Measurements from ENCODE around the gene ANO8.

ANO8 gene

DNA sequence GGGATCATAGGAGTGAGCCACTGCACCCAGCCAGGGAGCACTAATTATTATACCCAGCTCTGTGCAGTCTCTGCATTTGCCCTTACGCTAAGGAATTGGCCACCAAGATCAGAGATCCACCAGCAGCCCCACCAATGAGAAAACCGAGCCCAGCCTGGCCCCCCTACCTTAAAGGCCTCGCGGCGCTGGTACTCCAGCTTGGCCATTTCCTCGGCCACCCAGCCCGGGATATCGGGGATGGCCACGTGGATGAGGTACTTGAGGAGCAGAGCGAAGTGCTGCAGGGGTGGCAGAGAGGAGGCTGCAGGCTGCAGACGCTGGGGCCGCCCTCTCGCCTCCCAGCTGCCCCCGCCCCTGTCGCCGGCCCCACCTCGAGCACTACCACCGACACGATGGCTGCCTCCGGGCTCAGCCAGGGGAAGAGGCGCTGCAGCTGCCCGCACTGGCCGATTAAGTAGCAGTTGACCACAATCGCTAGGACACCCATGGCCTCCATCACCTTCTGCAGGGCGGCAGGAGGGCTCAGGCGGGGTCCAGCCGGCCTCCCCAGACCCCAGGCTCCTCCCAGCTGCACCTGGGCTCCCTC is 7.5 kb downstream of the ANO8 start:
- DNase-seq, result no peak

DNA sequence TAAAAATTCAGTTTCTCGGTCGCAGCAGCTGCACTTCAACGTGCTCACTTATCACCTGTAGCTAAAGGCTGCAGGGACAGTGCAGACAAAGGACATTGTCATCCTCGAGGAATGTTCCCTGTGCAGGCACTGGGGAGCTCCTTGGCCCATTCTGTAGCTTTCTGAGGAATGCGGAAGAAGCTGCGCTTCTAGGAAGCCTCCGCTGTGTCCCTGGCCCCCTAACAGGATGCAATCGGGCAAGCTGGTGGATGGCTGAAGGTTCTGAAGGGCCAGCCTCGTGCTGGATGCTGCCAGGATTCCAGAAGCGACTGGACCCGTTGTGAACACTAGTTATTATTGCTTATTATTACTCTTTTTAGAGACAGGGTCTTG is 8.1 kb downstream of the ANO8 start:
- DNase-seq, result no peak

DNA sequence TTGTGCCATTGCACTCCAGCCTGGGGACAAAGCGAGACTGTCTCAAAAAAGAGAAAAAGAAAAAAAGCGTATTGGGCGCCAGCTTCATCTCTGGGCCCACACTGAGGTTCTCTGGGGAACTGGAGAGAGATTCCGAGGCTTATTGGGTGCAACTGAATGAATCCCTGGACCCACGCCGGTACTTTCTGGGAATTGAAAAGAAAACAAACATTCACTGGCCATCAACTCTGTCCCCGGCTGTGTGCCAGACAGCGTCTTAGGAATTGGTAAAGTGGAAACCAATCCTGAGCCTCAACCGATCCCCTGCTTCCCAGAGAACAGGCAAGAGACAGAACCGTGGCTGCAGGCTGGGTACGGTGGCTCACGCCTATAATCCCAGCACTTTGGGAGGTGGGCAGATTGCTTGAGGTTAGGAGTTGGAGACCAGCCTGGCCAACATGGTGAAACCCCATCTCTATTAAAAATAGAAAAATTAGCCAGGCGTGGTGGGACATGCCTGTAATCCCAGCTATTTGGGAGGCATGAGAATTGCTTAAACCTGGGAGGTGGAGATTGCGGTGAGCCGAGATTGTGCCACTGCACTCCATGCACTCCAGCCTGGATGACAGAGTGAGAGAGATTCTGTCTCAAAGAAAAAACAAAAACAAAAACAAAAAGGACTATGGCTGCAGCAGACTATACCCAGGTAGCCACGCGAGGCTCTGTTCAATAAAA is 8.6 kb downstream of the ANO8 start:
- no peak for DNase-seq

DNA sequence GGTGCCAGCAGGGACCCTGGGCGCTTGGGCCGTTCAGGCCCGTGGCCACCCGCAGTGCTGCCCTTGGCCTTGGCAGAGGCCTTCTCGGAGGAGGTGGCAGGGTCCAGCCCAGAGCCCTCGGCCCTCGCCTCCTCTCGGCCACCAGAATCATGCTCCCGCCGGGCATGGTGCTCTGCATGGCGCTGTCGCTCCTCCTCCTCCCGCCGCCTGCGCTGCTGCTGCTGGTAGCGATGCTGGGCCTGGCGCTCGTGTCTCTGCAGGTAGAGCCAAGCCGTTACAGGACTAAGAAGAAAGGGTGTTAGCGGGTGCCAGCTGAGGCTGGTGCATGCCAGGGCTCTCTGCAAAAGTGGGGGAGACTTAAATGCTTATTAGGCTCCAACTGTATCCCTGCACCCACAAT is 9.5 kb downstream of the ANO8 start:
- DNase-seq, result no peak

DNA sequence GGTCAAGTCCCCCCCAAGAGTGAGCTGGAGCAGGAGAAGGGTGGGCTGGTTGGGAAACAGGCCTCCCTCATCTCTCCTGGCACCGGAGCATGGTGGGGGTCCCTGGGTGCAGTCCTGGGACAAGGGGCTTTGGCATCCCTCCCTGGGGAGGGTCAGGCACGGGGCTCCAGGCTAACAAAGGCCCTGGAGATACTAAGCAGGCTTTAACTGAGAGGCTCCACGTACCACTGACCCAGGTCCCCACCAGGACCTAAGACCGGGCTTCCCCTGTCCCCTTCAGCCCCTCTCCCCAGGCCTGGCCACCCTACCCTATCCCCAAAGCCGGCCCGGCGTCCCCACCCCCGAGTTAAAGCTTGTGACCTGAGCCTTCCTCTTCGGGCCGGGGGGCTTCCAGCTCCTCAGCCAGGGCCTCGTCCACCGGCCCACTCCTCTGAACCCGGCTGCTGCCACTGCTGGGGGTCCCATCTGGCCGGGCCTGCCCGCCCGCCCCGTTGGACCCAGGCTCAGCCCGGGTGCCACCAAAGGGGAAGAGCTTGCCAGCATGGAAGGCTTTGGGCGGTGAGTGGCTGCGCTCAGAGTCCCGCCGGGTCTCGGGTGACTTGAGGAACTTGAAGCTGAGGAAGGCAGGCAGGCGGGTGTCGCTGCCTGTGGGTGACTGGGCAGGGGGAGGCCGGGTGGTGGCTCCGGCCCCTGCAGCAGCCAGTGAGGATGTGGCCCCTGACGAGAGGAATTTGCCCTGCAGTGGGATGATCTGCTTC is 10.1 kb downstream of the ANO8 start:
- no peak for DNase-seq

DNA sequence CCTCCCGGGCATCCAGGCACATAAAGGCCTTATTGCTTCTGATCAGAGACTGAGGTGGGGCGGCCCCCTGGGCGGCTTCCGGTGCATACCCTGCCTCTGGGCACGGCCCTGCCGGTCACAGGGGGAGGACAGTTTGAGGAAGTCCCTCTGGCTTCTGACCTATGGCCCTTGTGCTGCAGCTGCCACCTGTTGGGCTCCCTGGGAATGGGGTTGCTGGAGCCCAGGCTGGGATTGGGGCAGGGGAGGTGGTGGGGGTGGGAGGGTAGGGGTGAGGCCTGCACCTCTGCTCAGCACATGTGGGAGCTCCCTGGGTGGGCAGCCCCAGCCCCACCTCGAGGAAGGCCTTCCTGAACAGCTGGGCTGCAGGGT is 10.7 kb downstream of the ANO8 start:
- DNase-seq, result no peak

DNA sequence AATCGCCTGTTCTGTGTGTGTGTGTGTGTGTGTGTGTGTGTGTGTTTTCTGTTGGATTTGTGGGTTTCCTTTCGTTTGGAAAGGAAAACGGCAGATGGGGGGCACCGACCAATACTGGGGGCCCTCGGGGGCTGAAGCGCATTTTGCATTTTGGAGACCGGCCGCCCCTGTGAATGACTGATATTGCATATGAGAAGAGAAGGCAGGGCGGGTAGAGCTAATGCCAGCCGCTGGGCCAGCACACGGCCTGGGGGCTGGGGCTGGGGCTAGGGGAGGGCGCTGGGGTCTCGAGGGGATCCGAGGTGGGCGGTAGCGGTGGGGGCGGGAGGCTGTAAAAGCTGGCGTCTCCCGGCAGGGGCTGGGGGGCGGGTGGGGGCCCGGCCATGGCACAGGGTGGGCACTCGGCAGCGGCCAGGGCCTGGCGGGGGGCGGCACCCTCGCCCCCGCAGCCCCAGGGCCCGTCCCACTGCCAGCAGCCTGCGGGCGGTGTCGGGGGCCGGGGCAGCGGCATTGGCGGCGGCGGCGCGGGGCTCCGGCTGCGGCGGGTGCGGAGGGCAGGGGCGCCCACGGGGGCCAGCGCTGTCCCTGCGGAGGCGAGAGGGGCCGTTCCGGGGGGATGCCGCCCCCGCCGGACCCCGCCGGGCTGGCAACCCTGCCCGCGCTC is 11.2 kb downstream of the ANO8 start:
- no peak for DNase-seq

DNA sequence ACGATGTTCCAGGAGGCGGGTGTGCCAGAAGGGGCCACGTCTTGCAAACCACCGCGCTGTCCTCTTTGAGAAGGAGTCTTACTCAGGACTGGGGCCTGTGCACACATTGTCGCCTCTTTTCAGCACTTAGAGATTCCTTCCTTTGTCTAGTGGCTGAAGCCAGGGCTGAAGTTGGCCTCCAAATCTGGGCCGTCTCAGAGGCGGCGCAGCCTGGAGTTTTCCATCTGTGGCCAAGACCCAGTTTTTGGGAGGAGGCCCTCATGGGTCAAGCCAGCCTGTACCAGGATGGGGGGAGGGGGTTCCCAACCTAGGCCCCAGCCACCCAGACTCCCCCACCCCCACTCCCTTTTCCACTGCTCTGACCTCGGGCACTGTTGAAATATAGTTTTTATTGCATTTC is 11.8 kb downstream of the ANO8 start:
- DNase-seq, result no peak

DNA sequence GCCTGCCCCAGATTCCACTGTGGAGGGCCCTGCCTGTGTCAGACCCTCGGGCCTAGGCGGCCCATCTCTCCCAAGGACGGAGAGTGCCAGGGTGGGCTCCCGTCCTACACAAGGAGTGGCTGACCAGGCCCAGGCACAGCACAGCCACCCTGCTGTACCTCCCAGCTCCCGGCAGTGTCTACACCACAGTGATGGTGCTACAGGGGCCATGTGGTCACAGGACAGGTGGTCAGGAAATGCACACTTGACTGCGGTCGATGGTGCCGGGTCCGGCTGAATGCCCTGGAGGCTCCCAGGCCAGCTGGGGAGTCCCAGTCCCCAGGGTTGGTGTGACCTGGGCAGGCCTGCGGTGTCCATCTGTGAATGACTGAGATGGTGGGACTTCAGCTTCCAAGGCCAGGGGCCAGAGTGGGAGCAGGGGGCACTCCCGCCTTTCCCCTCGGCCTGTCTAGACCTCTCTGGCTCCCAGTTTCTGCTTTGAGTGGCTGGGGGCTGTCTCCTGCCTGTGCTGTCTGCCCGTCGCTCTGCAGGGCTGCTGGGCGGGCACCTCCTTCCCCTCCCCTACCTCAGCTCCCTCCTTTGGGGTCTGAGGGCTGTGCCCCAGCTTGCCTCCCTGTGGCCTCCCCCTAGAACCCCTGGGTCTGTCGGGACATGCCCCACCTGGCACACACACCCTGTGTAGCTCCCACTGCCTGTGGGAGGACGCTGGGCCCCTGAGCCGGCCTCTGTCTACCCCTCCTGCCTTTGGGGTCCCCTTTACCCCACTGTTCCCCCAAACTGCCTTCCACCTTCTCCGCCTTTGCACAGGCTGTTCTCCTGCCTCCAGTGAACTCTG is 12.8 kb downstream of the ANO8 start:
- no peak for DNase-seq

DNA sequence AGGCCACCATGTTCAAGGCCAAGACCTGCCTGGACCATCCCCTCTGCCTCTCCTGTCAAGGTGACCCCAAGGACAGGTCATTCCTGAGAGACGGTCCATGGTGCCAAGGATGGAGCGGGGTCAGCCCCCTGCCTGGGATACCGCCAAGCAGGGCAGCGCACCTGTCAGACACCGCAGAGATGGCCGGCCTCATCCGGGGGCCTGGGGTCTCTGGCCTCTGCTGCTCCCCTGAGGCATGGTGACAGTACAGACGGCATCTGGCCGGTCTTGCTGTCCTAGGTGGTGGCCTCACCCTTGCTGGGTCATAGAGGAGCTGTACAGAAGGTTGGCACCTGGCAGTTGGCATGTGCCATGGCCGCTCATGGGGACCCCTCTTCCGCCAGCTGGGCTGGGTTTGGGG is 14.2 kb downstream of the ANO8 start:
- DNase-seq, result no peak

DNA sequence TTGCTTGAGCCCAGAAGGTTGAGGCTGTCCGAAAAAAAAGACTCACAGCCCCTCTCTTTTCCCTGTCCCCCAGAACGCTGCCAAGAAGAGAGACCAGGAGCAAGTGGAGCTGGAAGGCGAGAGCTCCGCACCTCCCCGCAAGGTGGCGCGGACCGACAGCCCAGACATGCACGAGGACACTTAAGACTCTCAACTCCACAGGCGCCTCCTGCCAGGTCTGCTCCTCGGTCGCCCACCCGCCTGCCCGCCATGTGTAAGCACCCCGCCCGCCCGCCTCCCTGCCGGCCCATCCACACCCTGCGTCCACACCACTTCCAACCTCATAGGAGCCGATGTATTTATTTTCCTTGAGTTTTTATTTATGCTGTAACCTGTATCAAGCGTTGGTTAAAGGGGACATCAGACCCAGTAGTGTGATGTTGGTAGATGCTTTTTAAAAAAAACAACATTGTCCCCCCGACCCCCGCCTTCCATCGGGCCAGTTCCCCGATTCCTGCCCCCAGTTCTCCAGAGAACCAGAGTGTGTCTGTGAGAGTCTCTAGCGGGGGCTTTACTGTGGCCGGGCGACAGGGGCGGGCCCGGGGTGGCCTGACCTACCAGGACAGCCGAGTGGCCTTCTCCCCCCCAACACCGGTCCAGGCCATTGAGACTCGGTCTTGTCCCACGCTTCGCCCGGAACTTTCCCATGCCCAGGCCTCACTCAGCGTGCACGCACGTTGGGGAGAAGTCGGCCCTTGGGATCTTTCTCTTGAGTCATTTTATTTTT is 15.0 kb downstream of the ANO8 start:
- no peak for DNase-seq

DNA sequence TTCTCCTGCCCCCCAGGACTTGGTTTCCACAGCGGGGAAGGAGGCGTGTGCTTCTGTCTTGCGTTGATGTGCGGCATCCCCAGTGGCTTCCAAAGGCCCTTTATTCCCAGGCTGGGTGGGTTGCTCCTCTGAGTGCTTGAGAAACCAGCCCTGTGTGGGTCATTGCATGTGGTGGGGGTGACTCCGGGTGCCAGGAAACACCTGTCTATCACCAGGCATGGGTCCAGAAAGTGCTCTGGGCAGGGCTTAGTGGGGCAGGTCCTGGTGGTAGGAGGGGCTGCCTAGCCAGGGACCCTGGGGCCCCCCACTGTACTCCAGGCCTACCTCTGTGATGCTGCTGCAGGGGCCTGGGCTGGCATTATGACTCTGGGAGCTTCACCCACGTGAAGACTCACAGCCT is 15.7 kb downstream of the ANO8 start:
- no peak for DNase-seq

DNA sequence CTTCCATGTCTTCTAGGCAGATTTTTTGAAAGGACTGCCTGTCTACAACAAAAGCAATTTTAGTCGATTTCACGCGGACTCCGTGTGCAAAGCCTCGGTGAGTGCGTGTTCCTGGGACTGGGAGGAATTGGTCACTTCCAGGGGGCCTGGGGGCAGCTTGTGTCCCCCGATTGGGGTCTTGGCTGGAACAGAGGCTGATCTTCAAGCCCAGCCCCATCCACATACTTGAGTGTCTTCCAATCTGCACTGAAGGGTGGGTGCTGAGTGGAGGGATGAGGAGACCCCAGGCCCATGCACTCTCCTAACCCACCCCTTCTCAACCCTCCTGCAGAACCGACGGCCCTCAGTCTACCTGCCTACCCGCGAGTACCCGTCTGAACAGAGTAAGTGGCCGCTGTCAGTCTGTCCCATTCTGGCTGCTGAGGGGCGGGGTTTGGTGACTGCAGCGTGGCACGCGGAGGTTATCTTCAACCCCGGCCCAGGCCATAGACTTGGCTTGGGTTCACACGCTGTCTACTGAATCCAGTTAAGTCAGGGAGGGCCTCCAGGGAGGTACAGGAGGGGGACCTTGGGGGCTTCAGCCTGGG is 20.6 kb downstream of the ANO8 start:
- DNase-seq, result no peak

DNA sequence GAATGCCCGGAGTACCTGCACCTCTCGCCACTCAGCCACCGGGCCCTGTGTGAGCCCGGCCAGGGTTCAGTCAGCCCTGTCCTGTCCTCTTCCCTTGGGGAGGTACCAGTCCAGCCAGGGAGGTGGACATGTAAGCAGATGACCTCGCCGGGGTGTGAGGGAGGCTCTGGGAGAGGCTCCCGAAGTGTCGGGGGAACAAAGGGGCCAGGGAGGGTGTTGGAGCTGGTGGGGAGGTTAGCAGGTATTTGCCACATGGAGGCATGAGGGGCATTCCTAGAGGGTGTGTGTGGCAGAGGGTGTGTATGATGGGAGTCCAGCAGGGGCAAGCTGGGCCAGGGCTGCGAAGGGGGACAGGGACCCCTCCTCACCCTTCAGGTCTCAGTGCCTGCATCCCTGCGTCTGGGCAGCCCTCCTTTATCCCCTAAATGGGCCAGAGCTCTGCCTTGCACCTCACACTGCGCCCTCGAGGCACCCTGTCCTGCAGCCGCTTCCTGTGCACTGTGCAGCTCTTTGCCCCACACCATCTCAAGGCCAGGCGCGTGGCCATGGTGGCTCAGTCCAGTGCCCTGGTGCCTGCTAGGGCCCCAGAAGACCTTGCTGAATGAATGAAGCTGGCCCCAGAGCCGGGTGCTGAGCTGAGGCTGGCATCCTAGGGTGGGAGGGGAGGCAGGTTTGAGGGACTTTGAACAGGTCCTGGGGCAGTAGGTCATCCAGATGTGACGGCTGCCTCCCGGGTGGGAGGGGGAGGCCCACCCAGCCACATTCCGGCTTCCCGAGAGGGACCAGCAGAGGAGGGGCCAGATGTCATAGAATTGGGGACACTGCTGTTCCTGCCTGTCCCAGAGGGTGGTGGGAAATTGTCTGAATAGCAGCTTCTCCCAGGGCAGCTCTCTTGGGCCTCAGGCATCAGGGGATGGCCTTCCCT is 22.2 kb downstream of the ANO8 start:
- DNase-seq, result no peak

DNA sequence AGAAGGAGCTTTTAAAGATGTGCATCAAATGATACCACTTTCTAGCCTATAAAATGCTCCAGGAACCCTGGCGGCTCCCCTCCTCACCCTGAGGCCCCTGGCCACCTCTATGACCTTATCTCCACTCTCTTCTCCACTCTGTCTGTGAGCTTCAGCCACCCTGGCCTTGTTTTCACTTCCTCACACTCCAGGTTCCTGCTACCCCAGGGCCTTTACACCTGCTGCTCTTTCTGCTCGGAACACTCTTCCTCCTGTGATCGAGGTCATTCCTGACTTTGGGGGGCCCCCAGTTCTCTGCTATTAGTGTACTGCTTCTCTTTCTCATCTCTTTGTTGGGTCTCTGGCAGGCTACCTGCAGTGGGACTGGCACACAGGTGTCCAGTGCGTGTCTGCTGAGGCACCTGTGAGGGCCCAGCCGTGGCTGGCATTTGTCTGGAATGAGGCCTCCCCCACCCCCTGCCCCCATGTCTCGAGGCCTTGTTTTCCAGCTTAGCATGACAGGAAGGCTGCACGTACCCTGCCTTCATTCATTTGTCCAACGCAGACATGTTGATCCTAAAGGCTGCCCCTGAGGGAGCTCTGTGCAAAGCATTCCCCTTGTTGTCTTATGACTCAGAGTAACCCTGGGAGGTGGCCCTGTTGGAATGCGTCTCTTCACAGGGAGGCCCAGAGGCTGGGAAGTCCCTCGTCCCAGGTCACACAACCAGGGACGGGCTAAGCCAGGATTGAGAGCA is 23.0 kb downstream of the ANO8 start:
- no peak for DNase-seq

DNA sequence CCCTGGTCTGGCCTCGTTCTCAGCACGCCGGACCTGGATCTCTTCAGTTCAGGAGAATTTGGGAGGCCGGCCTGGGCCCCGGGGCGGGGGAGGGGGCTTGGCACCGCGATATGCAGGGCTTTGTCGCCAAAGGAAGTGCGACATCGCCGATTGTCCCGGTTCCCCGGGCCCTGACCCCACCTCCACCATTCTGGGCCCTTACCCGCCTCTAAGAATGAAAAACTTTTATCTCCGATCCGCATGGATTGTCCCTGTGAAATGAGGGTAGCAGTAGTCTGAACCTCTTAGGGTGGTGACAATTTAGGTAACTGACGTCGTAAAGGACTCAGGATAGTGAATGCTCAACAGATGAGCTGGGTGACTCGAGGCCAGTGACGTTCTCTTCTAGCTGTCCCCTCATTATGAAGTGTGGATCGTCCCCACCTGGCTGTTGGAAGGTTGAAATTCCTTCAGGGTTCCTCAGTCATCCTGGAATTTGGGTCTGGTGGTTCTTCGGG is 24.6 kb downstream of the ANO8 start:
- no peak for DNase-seq

DNA sequence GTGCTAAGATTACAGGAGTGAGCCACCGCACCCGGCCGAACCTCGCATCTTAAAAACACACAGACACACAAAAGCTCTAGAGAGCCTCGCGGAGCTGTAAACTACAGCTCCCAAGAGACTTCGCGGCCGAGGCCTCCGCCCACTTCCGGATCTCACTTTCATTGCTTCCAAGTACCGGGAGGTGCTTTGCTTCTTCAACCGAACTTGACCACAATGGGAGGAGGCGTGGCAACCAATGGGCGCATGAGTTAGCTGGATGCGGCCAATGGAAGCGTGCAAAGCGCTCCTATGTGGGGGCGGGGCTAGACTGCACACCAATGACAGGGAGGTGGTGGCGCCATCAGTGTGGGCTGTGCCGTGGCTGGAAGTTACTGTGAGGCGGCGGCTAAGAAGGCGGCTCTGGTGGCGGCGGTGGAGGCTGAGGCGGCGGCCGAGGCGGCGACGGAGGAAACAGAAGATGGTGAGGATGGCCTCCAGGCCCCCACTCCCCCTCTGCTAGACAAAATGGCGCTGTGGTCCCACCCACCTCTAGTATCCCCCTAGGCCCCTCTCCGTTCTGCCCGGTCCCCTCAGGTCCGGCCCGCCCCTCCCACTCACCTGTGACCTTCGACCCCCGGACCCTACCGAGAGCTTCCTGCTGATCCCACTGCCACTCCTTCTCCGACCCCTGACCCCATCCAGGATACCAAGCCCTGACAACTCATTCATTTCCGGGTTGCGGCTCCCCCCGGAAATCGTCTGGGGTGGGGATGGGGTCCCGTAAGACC is 25.3 kb downstream of the ANO8 start, which contains the start of gene DDA1:
TSS of gene DDA1 (plus strand) at position 366 of the 767 bp plus-strand sequence. CDS start at position 458, 92 bp downstream.
- DNase-seq, result peak; percentile 96

DNA sequence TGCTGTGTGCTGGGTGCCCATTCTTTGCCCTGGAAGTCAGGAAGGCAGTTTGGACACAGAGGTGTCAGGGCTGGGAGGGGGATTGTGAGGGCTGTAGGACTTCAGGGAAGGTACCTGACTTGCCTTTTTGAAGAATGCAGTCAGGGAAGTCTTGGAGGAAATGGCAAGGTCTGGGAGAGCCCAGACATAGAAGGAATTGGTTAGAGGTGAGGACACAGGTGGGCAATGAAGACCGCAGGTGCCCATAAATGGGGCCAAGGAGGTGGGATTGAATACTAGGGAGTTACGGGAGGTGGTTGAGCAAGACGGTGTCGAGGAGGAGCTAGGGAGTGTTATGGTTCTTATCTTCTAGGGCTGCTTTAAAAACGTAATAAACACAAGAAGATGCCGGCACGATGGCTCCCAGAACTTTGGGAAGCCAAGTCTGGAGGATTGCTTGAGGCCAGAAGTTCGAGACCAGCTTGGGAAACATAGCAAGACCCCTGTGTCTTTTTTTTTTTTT is 26.7 kb downstream of the ANO8 start:
- no peak for DNase-seq
